ENCODE data around the gene SOS2. TPM values are rescaled to one million over a fixed set of nuclear protein-coding genes. Genes with fewer than 3 reads are reported as not detected.

SOS2 gene
- total RNA-seq, 1 experiment from 2014 or later, result 11.7 TPM

DNA sequence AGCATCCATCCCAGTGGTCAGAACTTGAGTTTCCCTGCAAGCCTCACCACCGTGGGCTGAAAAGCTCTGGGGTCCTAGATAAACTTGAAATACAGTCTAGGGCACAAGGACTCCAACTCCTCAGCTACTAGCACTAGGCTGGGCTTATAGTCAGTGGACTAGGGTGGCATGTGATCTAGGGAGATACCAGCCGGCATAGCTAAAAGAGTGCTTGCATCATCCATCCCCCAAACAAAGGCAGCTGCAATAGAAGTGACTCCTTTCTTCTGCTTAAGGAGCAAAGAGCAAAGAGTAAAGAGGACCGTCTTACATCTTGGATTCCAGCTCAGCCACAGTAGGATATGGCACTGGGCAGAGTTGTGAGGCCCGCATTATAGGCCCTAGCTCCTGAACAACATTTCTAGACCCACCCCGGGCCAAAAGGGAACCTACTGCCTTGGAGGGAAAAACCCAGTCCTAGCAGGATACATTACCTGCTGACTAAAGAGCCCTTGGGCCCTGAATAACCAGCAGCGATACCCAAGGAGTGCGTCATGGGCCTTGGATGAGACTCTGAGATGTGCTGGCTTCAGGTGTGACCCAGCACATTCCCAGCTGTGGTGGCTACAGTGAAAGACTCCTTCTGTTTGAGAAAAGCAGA lies 17.9 kb upstream of the SOS2 start:
- H3K36me3 ChIP-seq (ENCODE audit: control insufficient read depth in 1 of 2, insufficient read depth in 2 of 2, low read length in 2 of 2), result peaks cover 0 to 2% of the 10 kb centered on the region in 2 experiments; a peak in 1 of 4 replicates
- no TSS peak for BruUV-seq (replicated peaks)
- no peaks in the 10 kb centered on the region for H3K9me2 ChIP-seq (ENCODE audit: insufficient read depth)
- DNase-seq (ENCODE audit: low read depth, low spot score) (no peak), ATAC-seq (no peak)
- H3K4me1 ChIP-seq (ENCODE audit: control insufficient read depth in 1 of 2, insufficient read depth in 2 of 2, low read length in 2 of 2), result no peaks in the 10 kb centered on the region
- no peak overlapping the region for H3K4me3 ChIP-seq (replicated peaks in 1 of 2; ENCODE audit: low read depth in 1 of 2, low read length in 2 of 2)
- no peaks in the 10 kb centered on the region for H4K20me1 ChIP-seq (ENCODE audit: insufficient read depth)
- no peak overlapping the region for H3K27ac ChIP-seq (ENCODE audit: low read depth, low read length)
- H3K27me3 ChIP-seq (ENCODE audit: insufficient read depth, low read length), result no peaks in the 10 kb centered on the region
- intact Hi-C loops (cut with micrococcal nuclease), result no loop called here
- H3K9ac ChIP-seq (ENCODE audit: low read length), result no peak overlapping the region
- no peak for TF ChIP-seq SP1 (IDR thresholded peaks at IDR 0.05; ENCODE audit: low read depth)
- no peak for TF ChIP-seq FOSL1 (IDR thresholded peaks at IDR 0.05; ENCODE audit: low read depth)
- no peak for TF ChIP-seq TCF7L2 (IDR thresholded peaks at IDR 0.05; ENCODE audit: borderline replicate concordance, extremely low read depth, insufficient read depth, insufficient read length)
- TF ChIP-seq JUND (IDR thresholded peaks at IDR 0.05), result no peak
- no peak for TF ChIP-seq EZH2 (IDR thresholded peaks at IDR 0.05)
- TF ChIP-seq ZFX (IDR thresholded peaks at IDR 0.05), result no peak
- H3K79me2 ChIP-seq (ENCODE audit: insufficient read depth, low read length), result no peaks in the 10 kb centered on the region
- H3K4me2 ChIP-seq (ENCODE audit: low read length), result no peak overlapping the region
- POLR2A ChIA-PET, result no interaction called here
- no peak overlapping the region for H2AFZ ChIP-seq (ENCODE audit: low read depth, low read length, poor library complexity, severe bottlenecking)
- no peaks in the 10 kb centered on the region for H3K9me3 ChIP-seq (ENCODE audit: control insufficient read depth in 1 of 2, insufficient read depth in 1 of 2, low read depth in 1 of 2, low read length in 2 of 2)
- CTCF ChIA-PET, result no interaction called here
- RAD21 ChIA-PET (ENCODE audit: low non-redundant PET in 1 of 2, low total read pairs in 2 of 2, uncharacterized antibody in 2 of 2, unreplicated experiment in 2 of 2), result no interaction called here

GRCh38 chr14:50247245-50247644 lies 15.9 kb upstream of the SOS2 start:
- Histone ChIP-seq H3K4me1 (ENCODE audit: control insufficient read depth in 1 of 2, insufficient read depth in 2 of 2, low read length in 2 of 2) (no peaks in the 10 kb centered on the region; a peak in 1 of 4 replicates), H3K27me3 (ENCODE audit: insufficient read depth, low read length) (no peaks in the 10 kb centered on the region), H3K4me3 (replicated peaks in 1 of 2; ENCODE audit: low read depth in 1 of 2, low read length in 2 of 2) (no peak overlapping the region), H3K9me3 (ENCODE audit: control insufficient read depth in 1 of 2, insufficient read depth in 1 of 2, low read depth in 1 of 2, low read length in 2 of 2) (no peaks in the 10 kb centered on the region), H2AFZ (ENCODE audit: low read depth, low read length, poor library complexity, severe bottlenecking) (no peak overlapping the region), H3K27ac (ENCODE audit: low read depth, low read length) (no peak overlapping the region), H3K9ac (ENCODE audit: low read length) (no peak overlapping the region), H4K20me1 (ENCODE audit: insufficient read depth) (no peaks in the 10 kb centered on the region), H3K9me2 (ENCODE audit: insufficient read depth) (no peaks in the 10 kb centered on the region), H3K36me3 (ENCODE audit: control insufficient read depth in 1 of 2, insufficient read depth in 2 of 2, low read length in 2 of 2) (peaks cover 0 to 2% of the 10 kb centered on the region in 2 experiments; a peak in 1 of 4 replicates), H3K4me2 (ENCODE audit: low read length) (no peak overlapping the region), H3K79me2 (ENCODE audit: insufficient read depth, low read length) (no peaks in the 10 kb centered on the region)
- DNase-seq (ENCODE audit: low read depth, low spot score) (no peak), ATAC-seq (no peak)
- CTCF ChIA-PET, result no interaction called here
- BruUV-seq (replicated peaks), result no TSS peak
- intact Hi-C loops (cut with micrococcal nuclease), result no loop called here
- RAD21 ChIA-PET (ENCODE audit: low non-redundant PET in 1 of 2, low total read pairs in 2 of 2, uncharacterized antibody in 2 of 2, unreplicated experiment in 2 of 2), result no interaction called here
- POLR2A ChIA-PET, result no interaction called here
- TF ChIP-seq TCF7L2 (IDR thresholded peaks at IDR 0.05; ENCODE audit: borderline replicate concordance, extremely low read depth, insufficient read depth, insufficient read length) (no peak), ZNF274 (IDR thresholded peaks at IDR 0.05; ENCODE audit: low read depth, low read length) (no peak), CBX3 (IDR thresholded peaks at IDR 0.05; ENCODE audit: low read depth) (no peak), POLR2A (IDR thresholded peaks at IDR 0.05; ENCODE audit: borderline replicate concordance, extremely low read depth, insufficient read depth, insufficient read length) (no peak), SRF (IDR thresholded peaks at IDR 0.05; ENCODE audit: low read depth) (no peak), CTCF (IDR thresholded peaks at IDR 0.05 in 2 of 3, conservative IDR thresholded peaks at IDR 0.05 in 1 of 3; ENCODE audit: borderline replicate concordance in 1 of 3, insufficient read depth in 1 of 3, low read depth in 2 of 3, low read length in 2 of 3) (no peak), EGR1 (IDR thresholded peaks at IDR 0.05; ENCODE audit: low read depth) (no peak), CEBPB (IDR thresholded peaks at IDR 0.05; ENCODE audit: low read depth) (no peak)

All from HCT116 (cell line).